BE2C (cell line): Measurements from ENCODE around the gene AMY2A.
"Not testable (repeated sequence)": the region's sequence is repeated elsewhere in the genome, so short reads cannot be mapped to it uniquely, and the experiment has no call there.

ENCODE experiments used
- DNase-seq: peaks from one replicate; pipeline ENCODE4 v3.0.0-alpha.2; 2020
- H3K27me3 ChIP-seq: fragments of 250-450 bp; sonication (Bioruptor Pico); 2 replicates; pipeline ENCODE4 v1.5.1; 2020; ENCODE audit warnings: mild to moderate bottlenecking
- H3K36me3 ChIP-seq: fragments of 250-450 bp; sonication (Bioruptor Pico); 2 replicates; pipeline ENCODE4 v1.5.1; 2020; ENCODE audit warnings: mild to moderate bottlenecking
- H3K4me1 ChIP-seq: fragments of 250-450 bp; sonication (Bioruptor Pico); 2 replicates; pipeline ENCODE4 v1.5.1; 2020
- H3K4me3 ChIP-seq: 2 replicates; pipeline ENCODE4 v1.5.1; 2011; ENCODE audit warnings: low read depth, low read length
- H3K9me3 ChIP-seq: fragments of 250-450 bp; sonication (Bioruptor Pico); 2 replicates; pipeline ENCODE4 v1.5.1; 2020
- CTCF ChIP-seq: IDR thresholded peaks from 2 replicates; pipeline ENCODE4 v1.5.1; 2012; ENCODE audit warnings: mild to moderate bottlenecking, low read depth, low read length

The AMY2A gene

GRCh38 chr1:103616362-103616761, 865 bp upstream of the AMY2A start:
- H3K4me3 ChIP-seq = no peak overlapping the region
- H3K36me3 ChIP-seq = no peaks in the 10 kb centered on the region
- no peaks in the 10 kb centered on the region; the same call in 1 of the 2 replicates for H3K4me1 ChIP-seq
- DNase-seq = no peak
- no peak for TF ChIP-seq CTCF
- no peaks in the 10 kb centered on the region for H3K9me3 ChIP-seq
- H3K27me3 ChIP-seq = no peaks in the 10 kb centered on the region

- not testable (repeated sequence) for H3K4me1 ChIP-seq, H3K27me3 ChIP-seq, H3K36me3 ChIP-seq, H3K4me3 ChIP-seq, H3K9me3 ChIP-seq, DNase-seq
Measured at GRCh38 chr1:103627436-103627835, 10.2 kb downstream of the AMY2A start.

GRCh38 chr1:103641194-103641593, 24.0 kb downstream of the AMY2A start:
- H3K9me3 ChIP-seq, H3K4me3 ChIP-seq, H3K36me3 ChIP-seq, H3K4me1 ChIP-seq, DNase-seq, H3K27me3 ChIP-seq: not testable (repeated sequence)

GRCh38 chr1:103643908-103644307, 26.7 kb downstream of the AMY2A start:
- not testable (repeated sequence) for H3K9me3 ChIP-seq, H3K4me3 ChIP-seq, H3K4me1 ChIP-seq, H3K36me3 ChIP-seq, DNase-seq, H3K27me3 ChIP-seq

- not testable (repeated sequence) for H3K27me3 ChIP-seq, H3K36me3 ChIP-seq, H3K9me3 ChIP-seq, H3K4me3 ChIP-seq, DNase-seq, H3K4me1 ChIP-seq
Measured at GRCh38 chr1:103650305-103650704, 33.1 kb downstream of the AMY2A start.

- H3K36me3 ChIP-seq, H3K4me3 ChIP-seq, DNase-seq, H3K27me3 ChIP-seq, H3K9me3 ChIP-seq, H3K4me1 ChIP-seq: not testable (repeated sequence)
Measured at GRCh38 chr1:103650889-103651288, 33.7 kb downstream of the AMY2A start.

- not testable (repeated sequence) for H3K36me3 ChIP-seq, H3K27me3 ChIP-seq, DNase-seq, H3K4me1 ChIP-seq, H3K9me3 ChIP-seq, H3K4me3 ChIP-seq
Measured at GRCh38 chr1:103654133-103654532, 36.9 kb downstream of the AMY2A start.

- H3K4me1 ChIP-seq, DNase-seq, H3K27me3 ChIP-seq, H3K36me3 ChIP-seq, H3K4me3 ChIP-seq, H3K9me3 ChIP-seq: not testable (repeated sequence)
Measured at GRCh38 chr1:103655460-103655859, 38.2 kb downstream of the AMY2A start, which contains the start of gene AMY1A. Gene AMY1A (plus strand): TSS chr1:103655760. CDS start chr1:103656331, 571 bp downstream.
